ENCODE results near the gene CDRT4.

Gene CDRT4

GRCh38 chr17:15493693-15494035 is 26.2 kb upstream of the CDRT4 start:
- H3K4me3 ChIP-seq (ENCODE audit: low read length) = no peak overlapping the region
- no peak for TF ChIP-seq CTCF (conservative IDR thresholded peaks at IDR 0.05; ENCODE audit: low read depth, low read length)
- no peak for DNase-seq (ENCODE audit: low read depth)

GRCh38 chr17:15492791-15493692 is 25.6 kb upstream of the CDRT4 start:
- no peak for TF ChIP-seq CTCF (conservative IDR thresholded peaks at IDR 0.05; ENCODE audit: low read depth, low read length)
- DNase-seq (ENCODE audit: low read depth) = no peak
- H3K4me3 ChIP-seq (ENCODE audit: low read length) = no peak overlapping the region

GRCh38 chr17:15492186-15492585 is 24.8 kb upstream of the CDRT4 start:
- no peak for DNase-seq (ENCODE audit: low read depth)
- no peak for TF ChIP-seq CTCF (conservative IDR thresholded peaks at IDR 0.05; ENCODE audit: low read depth, low read length)
- no peak overlapping the region for H3K4me3 ChIP-seq (ENCODE audit: low read length)

- peak; percentile 28 for DNase-seq (ENCODE audit: low read depth)
- no peak overlapping the region for H3K4me3 ChIP-seq (ENCODE audit: low read length)
- TF ChIP-seq CTCF (conservative IDR thresholded peaks at IDR 0.05; ENCODE audit: low read depth, low read length) = no peak
Observed at GRCh38 chr17:15490634-15491261, 23.3 kb upstream of the CDRT4 start.

- no peak overlapping the region for H3K4me3 ChIP-seq (ENCODE audit: low read length)
- DNase-seq (ENCODE audit: low read depth) = no peak
- no peak for TF ChIP-seq CTCF (conservative IDR thresholded peaks at IDR 0.05; ENCODE audit: low read depth, low read length)
Observed at GRCh38 chr17:15488557-15488956, 21.1 kb upstream of the CDRT4 start.

GRCh38 chr17:15485045-15485444 is 17.6 kb upstream of the CDRT4 start:
- no peak for DNase-seq (ENCODE audit: low read depth)
- TF ChIP-seq CTCF (conservative IDR thresholded peaks at IDR 0.05; ENCODE audit: low read depth, low read length) = no peak
- H3K4me3 ChIP-seq (ENCODE audit: low read length) = no peak overlapping the region

- no peak for DNase-seq (ENCODE audit: low read depth)
- no peak for TF ChIP-seq CTCF (conservative IDR thresholded peaks at IDR 0.05; ENCODE audit: low read depth, low read length)
- H3K4me3 ChIP-seq (ENCODE audit: low read length) = no peak overlapping the region
Observed at GRCh38 chr17:15483431-15483830, 16.0 kb upstream of the CDRT4 start.

Measured in retinal pigment epithelial cell (primary cell).